Effector memory CD4-positive, alpha-beta T cell (primary cell): ENCODE results near the gene DDX24.
A peak's percentile ranks its signal among the peaks of the same experiment; 100 is the strongest.
"Not testable (repeated sequence)": the region's sequence is repeated elsewhere in the genome, so short reads cannot be mapped to it uniquely, and the experiment has no call there.

ENCODE experiments used
- DNase-seq, 3 donors: peaks; one replicate each; pipeline ENCODE4 v3.0.0-alpha.2; 2020
- H3K27ac ChIP-seq: 2 replicates; pipeline ENCODE4 v1.7.0; 2013; ENCODE audit warnings: mild to moderate bottlenecking, low read length, moderate library complexity; ENCODE audit not compliant: insufficient read depth, poor library complexity, severe bottlenecking
- H3K27me3 ChIP-seq: replicated peaks from 2 replicates; pipeline ENCODE4 v1.7.0; 2013; ENCODE audit warnings: mild to moderate bottlenecking, low read length; ENCODE audit not compliant: insufficient read depth, control insufficient read depth, poor library complexity, severe bottlenecking
- H3K36me3 ChIP-seq: 2 replicates; pipeline ENCODE4 v1.7.0; 2013; ENCODE audit warnings: mild to moderate bottlenecking, low read length, moderate library complexity; ENCODE audit not compliant: control insufficient read depth, insufficient read depth
- H3K4me1 ChIP-seq: 2 replicates; pipeline ENCODE4 v1.7.0; 2013; ENCODE audit warnings: low read length, mild to moderate bottlenecking; ENCODE audit not compliant: control insufficient read depth, insufficient read depth, poor library complexity, severe bottlenecking
- H3K4me3 ChIP-seq: 2 replicates; pipeline ENCODE4 v1.7.0; 2013; ENCODE audit warnings: low read length, low read depth, mild to moderate bottlenecking; ENCODE audit not compliant: insufficient read depth, poor library complexity, severe bottlenecking
- H3K9me3 ChIP-seq: 2 replicates; pipeline ENCODE4 v1.7.0; 2013; ENCODE audit warnings: mild to moderate bottlenecking, low read length, moderate library complexity; ENCODE audit not compliant: control insufficient read depth

DDX24 gene

DNA sequence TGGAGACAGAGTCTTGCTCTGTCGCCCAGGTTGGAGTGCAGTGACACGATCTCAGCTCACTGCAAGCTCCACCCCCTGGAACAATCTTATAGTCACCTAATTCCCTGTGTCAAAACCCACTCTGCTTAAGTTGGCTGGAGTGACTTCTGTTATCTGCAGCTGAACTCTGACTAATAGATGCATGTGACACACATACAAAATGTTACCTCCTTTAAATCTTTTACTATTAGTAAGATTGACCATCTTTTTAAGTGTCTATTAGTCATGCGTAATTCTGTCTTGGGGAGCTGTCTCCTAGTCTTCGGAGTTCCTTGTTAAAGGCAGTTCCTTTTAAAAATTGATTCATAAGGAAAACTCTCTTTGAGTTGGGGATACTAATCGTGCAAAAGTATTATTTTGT, 7.5 kb upstream of the DDX24 start:
- Histone ChIP-seq H3K27ac (no peak overlapping the region), H3K27me3 (no peaks in the 10 kb centered on the region), H3K4me3 (no peak overlapping the region), H3K36me3 (no peaks in the 10 kb centered on the region), H3K4me1 (no peaks in the 10 kb centered on the region), H3K9me3 (no peaks in the 10 kb centered on the region)
- DNase-seq = no peak

- Histone ChIP-seq H3K36me3 (no peaks in the 10 kb centered on the region), H3K27ac (no peak overlapping the region), H3K4me1 (no peaks in the 10 kb centered on the region), H3K4me3 (no peak overlapping the region), H3K9me3 (no peaks in the 10 kb centered on the region), H3K27me3 (no peaks in the 10 kb centered on the region)
- DNase-seq = no peak
These were observed 6.9 kb upstream of the DDX24 start for GRCh38 chr14:94087891-94088290.

DNA sequence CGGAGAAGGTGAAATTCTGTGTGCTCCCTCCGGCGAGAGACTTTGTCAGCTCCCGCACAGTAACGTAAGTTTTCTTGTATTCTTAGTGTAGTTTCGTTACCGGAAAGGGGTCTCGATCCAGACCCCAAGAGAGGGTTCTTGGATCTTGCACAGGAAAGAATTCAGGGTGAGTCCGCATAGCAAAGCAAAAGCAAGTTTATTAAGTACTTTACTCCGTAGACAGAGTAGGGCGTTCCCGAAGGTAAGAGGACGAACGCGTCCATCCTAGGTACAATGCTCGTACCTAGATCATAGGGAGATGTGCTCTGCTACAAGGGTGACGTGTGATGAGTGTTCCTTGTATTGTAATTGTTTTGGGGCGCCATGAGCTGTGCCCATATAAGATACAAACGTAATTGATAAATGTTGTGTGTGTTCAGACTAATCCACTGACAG, 401 bp upstream of the DDX24 start:
- H3K36me3 ChIP-seq = peaks cover 13% of the 10 kb centered on the region
- H3K4me3 ChIP-seq = peak overlapping the region; percentile 97
- no peaks in the 10 kb centered on the region for H3K27me3 ChIP-seq
- DNase-seq = no peak
- no peaks in the 10 kb centered on the region for H3K9me3 ChIP-seq
- peaks cover 23% of the 10 kb centered on the region for H3K4me1 ChIP-seq
- H3K27ac ChIP-seq = peak overlapping the region; percentile 96

DNA sequence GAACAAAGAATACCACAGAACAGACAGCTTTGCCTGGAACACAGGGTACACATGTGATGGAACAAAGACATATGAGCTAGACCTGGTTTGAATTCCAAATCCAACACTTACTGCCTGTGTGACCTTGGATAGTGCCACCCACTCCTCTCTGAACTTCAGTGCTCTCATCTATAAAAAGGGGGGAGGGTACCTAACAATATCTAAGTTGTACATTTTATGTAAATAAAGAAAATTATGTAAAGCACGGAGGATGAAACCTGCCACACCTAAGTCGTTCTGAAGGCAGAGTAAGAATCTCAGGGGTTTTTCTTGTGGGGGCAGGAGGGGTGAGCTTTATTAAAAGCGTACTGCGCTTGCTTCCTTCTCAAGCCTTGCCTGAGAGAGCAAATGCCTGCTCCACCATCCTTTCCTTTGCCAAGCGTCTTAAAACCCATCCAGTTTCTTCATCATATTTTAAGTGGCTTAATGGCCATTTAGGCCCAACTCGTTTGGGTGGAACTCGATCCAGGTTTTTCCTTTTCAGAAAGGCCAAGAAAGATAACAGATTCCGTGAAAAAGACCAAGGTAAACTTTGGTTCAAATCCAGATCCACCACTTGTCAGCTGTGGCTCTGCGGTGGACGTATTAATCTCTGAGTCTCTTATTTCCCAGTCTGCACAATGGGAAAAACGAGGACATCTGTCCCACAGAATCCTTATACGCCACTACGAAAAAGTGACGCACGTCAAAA, 946 bp downstream of the DDX24 start:
- peak overlapping the region; percentile 97 for H3K4me3 ChIP-seq
- peaks cover 23% of the 10 kb centered on the region for H3K4me1 ChIP-seq
- peaks cover 13% of the 10 kb centered on the region for H3K36me3 ChIP-seq
- peak overlapping the region; percentile 96 for H3K27ac ChIP-seq
- DNase-seq = no peak
- no peaks in the 10 kb centered on the region for H3K27me3 ChIP-seq
- no peaks in the 10 kb centered on the region for H3K9me3 ChIP-seq

DNA sequence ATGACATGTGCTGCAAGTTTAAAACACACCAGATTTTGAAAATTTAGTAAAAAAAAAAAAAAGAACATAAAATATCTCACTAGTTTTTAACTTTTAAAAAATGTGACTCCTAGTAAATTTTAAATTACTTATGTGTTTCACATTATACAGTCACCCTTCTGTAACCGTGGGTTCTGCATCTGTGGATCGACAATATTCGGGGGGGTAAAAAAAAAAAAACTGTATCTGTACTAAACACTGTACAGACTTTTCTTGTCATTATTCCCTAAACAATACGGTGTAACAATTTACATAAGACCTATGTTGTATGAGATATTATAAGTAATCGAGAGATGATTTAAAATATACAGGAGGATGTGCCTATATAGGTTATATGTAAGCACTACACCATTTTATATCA, 3.2 kb downstream of the DDX24 start:
- Histone ChIP-seq H3K36me3 (peaks cover 16% of the 10 kb centered on the region), H3K27me3 (no peaks in the 10 kb centered on the region), H3K4me3 (peak overlapping the region; percentile 97), H3K9me3 (no peaks in the 10 kb centered on the region), H3K27ac (no peak overlapping the region), H3K4me1 (peaks cover 26% of the 10 kb centered on the region)
- no peak for DNase-seq

- Histone ChIP-seq H3K36me3 (peaks cover 16% of the 10 kb centered on the region), H3K4me3 (peak overlapping the region; percentile 39), H3K4me1 (peaks cover 26% of the 10 kb centered on the region), H3K27me3 (no peaks in the 10 kb centered on the region), H3K9me3 (no peaks in the 10 kb centered on the region), H3K27ac (no peak overlapping the region)
- no peak for DNase-seq
These were observed 3.7 kb downstream of the DDX24 start for GRCh38 chr14:94077111-94077821.

GRCh38 chr14:94075008-94075407, 6.0 kb downstream of the DDX24 start:
- no peaks in the 10 kb centered on the region for H3K27me3 ChIP-seq
- H3K9me3 ChIP-seq = no peaks in the 10 kb centered on the region
- no peak for DNase-seq
- peaks cover 16% of the 10 kb centered on the region for H3K36me3 ChIP-seq
- no peak overlapping the region for H3K4me3 ChIP-seq
- H3K27ac ChIP-seq = no peak overlapping the region
- H3K4me1 ChIP-seq = peaks cover 26% of the 10 kb centered on the region

- Histone ChIP-seq H3K27ac (no peak overlapping the region), H3K4me3 (no peak overlapping the region), H3K9me3 (no peaks in the 10 kb centered on the region), H3K27me3 (no peaks in the 10 kb centered on the region), H3K4me1 (peaks cover 25% of the 10 kb centered on the region), H3K36me3 (peaks cover 16% of the 10 kb centered on the region)
- DNase-seq = no peak
These were observed 6.5 kb downstream of the DDX24 start for GRCh38 chr14:94074534-94074933.

DNA sequence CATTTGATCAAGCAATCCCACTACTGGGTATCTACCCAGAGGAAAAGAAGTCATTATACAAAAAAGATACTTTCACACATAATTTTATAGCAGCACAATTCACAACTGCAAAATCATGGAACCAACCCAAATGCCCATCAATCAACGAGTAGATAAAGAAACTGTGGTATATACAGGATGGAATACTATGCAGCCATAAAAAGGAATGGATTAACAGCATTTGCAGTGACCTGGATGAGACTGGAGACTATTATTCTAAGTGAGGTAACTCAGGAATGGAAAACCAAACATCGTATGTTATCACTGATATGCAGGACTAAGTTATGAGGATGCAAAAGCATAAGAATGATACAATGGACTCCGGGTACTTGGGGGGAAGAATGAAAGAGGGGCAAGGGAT, 8.9 kb downstream of the DDX24 start:
- H3K27me3 ChIP-seq, H3K4me3 ChIP-seq, H3K36me3 ChIP-seq, H3K27ac ChIP-seq, DNase-seq, H3K9me3 ChIP-seq: not testable (repeated sequence)
- H3K4me1 ChIP-seq = peaks cover 10% of the 10 kb centered on the region

DNA sequence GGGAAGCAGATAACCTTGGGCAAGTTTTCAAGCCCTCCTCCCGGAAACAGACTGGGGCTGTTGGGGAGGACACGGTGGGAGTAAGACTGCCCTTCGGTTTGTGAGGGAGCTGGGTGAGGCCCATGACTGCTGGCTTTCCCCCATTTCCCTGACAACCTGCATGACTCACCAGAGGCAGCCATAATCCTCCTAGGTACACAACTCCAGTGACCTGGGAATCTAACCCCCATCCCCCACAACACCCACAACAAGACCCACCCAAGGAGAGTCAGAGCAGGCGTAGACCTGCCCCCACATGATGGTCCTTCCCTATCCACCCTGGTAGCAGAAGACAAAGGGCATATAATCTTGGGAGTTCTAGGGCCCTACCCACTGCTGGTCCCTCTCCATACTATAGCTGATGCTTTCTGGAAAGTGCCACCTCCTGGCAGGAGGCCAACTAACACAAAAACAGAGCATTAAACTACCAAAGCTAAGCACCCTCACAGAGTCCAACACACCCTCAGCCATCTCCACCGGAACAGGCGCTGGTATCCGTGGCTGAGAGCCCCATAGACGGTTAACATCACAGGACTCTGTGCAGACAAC, 14.8 kb downstream of the DDX24 start:
- H3K27me3 ChIP-seq = no peaks in the 10 kb centered on the region
- peaks cover 14% of the 10 kb centered on the region for H3K4me1 ChIP-seq
- no peak overlapping the region for H3K27ac ChIP-seq
- H3K9me3 ChIP-seq = no peaks in the 10 kb centered on the region
- H3K4me3 ChIP-seq = no peak overlapping the region
- H3K36me3 ChIP-seq = peaks cover 26% of the 10 kb centered on the region
- DNase-seq = no peak
